HepG2 (cell line): ENCODE results near the gene MAP3K7CL.

ENCODE experiments used
- EP300 ChIP-seq, 3 experiments: sonication (generic) in 1 of 3; formaldehyde crosslinking in 1 of 3; IDR thresholded peaks; 2 replicates each; pipeline versions ENCODE4 v1.5.1 to v1.6.1; 2011 to 2020; ENCODE audit warnings: low read depth in 2 of 3, low read length in 2 of 3, borderline replicate concordance in 1 of 3, improper control_type of control experiment in 1 of 3, mild to moderate bottlenecking in 1 of 3, missing genetic modification reagents in 1 of 3, moderate library complexity in 1 of 3
- KLF11 ChIP-seq: IDR thresholded peaks from 2 replicates; pipeline ENCODE4 v1.6.1; 2016; ENCODE audit warnings: missing compliant biosample characterization
- MAZ ChIP-seq, 2 experiments: sonication (generic) in 1 of 2; formaldehyde crosslinking in 1 of 2; IDR thresholded peaks; 2 replicates each; pipeline versions ENCODE4 v1.5.0 to v1.6.1; 2012 to 2020; ENCODE audit warnings: low read depth in 2 of 2, mild to moderate bottlenecking in 2 of 2, borderline replicate concordance in 1 of 2, improper control_type of control experiment in 1 of 2, low read length in 1 of 2, missing genetic modification reagents in 1 of 2, moderate library complexity in 1 of 2
- ZBTB7B ChIP-seq: sonication (generic); formaldehyde crosslinking; IDR thresholded peaks from 2 replicates; pipeline ENCODE4 v1.4.0; 2020; ENCODE audit warnings: missing genetic modification reagents
- TF ChIP-seq, protein P1 (sequence below): sonication (generic); formaldehyde crosslinking; IDR thresholded peaks from 2 replicates; pipeline ENCODE4 v1.5.0; 2020; ENCODE audit warnings: mild to moderate bottlenecking, missing genetic modification reagents, moderate library complexity

- TF ChIP-seq EP300 (IDR thresholded peaks at IDR 0.05; ENCODE audit: low read depth in 2 of 2, low read length in 2 of 2) (no peak), EP300 (CRISPR knock-in tag; IDR thresholded peaks at IDR 0.05; ENCODE audit: borderline replicate concordance) (no peak), KLF11 (CRISPR knock-in tag) (no peak), ZBTB7B (CRISPR knock-in tag) (no peak), MAZ (IDR thresholded peaks at IDR 0.05; ENCODE audit: borderline replicate concordance, low read depth, low read length) (no peak), MAZ (CRISPR knock-in tag; IDR thresholded peaks at IDR 0.05; ENCODE audit: low read depth) (no peak)
- TF ChIP-seq, protein P1, sequence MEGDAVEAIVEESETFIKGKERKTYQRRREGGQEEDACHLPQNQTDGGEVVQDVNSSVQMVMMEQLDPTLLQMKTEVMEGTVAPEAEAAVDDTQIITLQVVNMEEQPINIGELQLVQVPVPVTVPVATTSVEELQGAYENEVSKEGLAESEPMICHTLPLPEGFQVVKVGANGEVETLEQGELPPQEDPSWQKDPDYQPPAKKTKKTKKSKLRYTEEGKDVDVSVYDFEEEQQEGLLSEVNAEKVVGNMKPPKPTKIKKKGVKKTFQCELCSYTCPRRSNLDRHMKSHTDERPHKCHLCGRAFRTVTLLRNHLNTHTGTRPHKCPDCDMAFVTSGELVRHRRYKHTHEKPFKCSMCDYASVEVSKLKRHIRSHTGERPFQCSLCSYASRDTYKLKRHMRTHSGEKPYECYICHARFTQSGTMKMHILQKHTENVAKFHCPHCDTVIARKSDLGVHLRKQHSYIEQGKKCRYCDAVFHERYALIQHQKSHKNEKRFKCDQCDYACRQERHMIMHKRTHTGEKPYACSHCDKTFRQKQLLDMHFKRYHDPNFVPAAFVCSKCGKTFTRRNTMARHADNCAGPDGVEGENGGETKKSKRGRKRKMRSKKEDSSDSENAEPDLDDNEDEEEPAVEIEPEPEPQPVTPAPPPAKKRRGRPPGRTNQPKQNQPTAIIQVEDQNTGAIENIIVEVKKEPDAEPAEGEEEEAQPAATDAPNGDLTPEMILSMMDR (CRISPR knock-in tag), result no peak
Measured at GRCh38 chr21:29145354-29145782, 14.9 kb downstream of the MAP3K7CL start.
